ENCODE data around the gene PACS1.

GRCh38 chr11:66281001-66281400, 210.9 kb downstream of the PACS1 start:
- TF ChIP-seq POLR2A (IDR thresholded peaks at IDR 0.05) (no peak), CTCF (IDR thresholded peaks at IDR 0.05) (no peak)

All from right lobe of liver (tissue), 4 donors.